Activated naive CD8-positive, alpha-beta T cell treated with anti-CD3 and anti-CD28 coated beads, Interleukin-2, amount 50 U/mL, for 24 hours (primary cell): ENCODE results near the gene MASP2.
A peak's percentile ranks its signal among the peaks of the same experiment; 100 is the strongest.
"Not testable (repeated sequence)": the region's sequence is repeated elsewhere in the genome, so short reads cannot be mapped to it uniquely, and the experiment has no call there.

Experiments used
- ATAC-seq: fragments of 150-1000 bp; cut with Tn5 transposase; one replicate; pipeline ENCODE4 v1.10.0; 2021
- DNase-seq: peaks from one replicate; pipeline ENCODE4 v3.0.0; 2021
- H3K27ac Mint-ChIP-seq: one replicate; pipeline ENCODE4 v1.8.0; 2021; ENCODE audit warnings: mild to moderate bottlenecking, mixed read lengths
- H3K27me3 Mint-ChIP-seq: one replicate; pipeline ENCODE4 v1.8.0; 2021; ENCODE audit warnings: mixed read lengths
- H3K36me3 Mint-ChIP-seq: one replicate; pipeline ENCODE4 v1.8.0; 2021; ENCODE audit warnings: low read depth, mixed read lengths
- H3K4me1 Mint-ChIP-seq: one replicate; pipeline ENCODE4 v1.8.0; 2021; ENCODE audit warnings: mixed read lengths
- H3K4me3 Mint-ChIP-seq: one replicate; pipeline ENCODE4 v1.8.0; 2021; ENCODE audit warnings: mild to moderate bottlenecking, moderate library complexity, mixed read lengths
- H3K9me3 Mint-ChIP-seq: one replicate; pipeline ENCODE4 v1.8.0; 2021; ENCODE audit warnings: mixed read lengths

Gene MASP2

GRCh38 chr1:11031624-11032262 lies 15.3 kb downstream of the MASP2 start:
- Mint-ChIP-seq H3K9me3 (no peaks in the 10 kb centered on the region), H3K27me3 (no peaks in the 10 kb centered on the region), H3K27ac (no peak overlapping the region), H3K4me3 (no peak overlapping the region), H3K4me1 (no peaks in the 10 kb centered on the region), H3K36me3 (peaks cover 10% of the 10 kb centered on the region)
- DNase-seq: no peak
- ATAC-seq: no peak

GRCh38 chr1:11030865-11031264 lies 16.2 kb downstream of the MASP2 start:
- no peaks in the 10 kb centered on the region for H3K27me3 Mint-ChIP-seq
- peaks cover 19% of the 10 kb centered on the region for H3K36me3 Mint-ChIP-seq
- H3K4me1 Mint-ChIP-seq: peaks cover 4% of the 10 kb centered on the region
- H3K4me3 Mint-ChIP-seq: no peak overlapping the region
- H3K27ac Mint-ChIP-seq: no peak overlapping the region
- no peak for ATAC-seq
- no peaks in the 10 kb centered on the region for H3K9me3 Mint-ChIP-seq
- no peak for DNase-seq

DNA sequence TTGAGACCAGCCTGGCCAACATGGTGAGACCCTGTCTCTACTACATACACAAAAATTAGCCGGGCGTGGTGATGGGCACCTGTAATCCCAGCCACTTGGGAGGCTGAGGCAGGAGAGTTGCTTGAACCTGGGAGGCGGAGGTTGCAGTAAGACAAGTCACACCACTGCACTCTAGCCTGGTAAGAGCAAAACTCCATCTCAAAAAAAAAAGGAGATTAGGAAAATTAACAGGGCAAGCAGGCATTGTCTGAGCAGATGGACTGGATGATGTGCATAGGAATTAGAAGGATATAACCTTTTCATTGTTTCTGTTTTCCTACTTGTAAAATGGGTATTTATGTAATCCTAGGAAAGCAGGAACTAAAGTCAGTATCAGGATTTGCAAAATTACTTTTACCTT lies 19.0 kb downstream of the MASP2 start:
- H3K4me3 Mint-ChIP-seq: no peak overlapping the region
- DNase-seq: no peak
- ATAC-seq: no peak
- H3K27ac Mint-ChIP-seq: no peak overlapping the region
- H3K36me3 Mint-ChIP-seq: peaks cover 45% of the 10 kb centered on the region
- H3K27me3 Mint-ChIP-seq: no peaks in the 10 kb centered on the region
- H3K4me1 Mint-ChIP-seq: peaks cover 17% of the 10 kb centered on the region
- no peaks in the 10 kb centered on the region for H3K9me3 Mint-ChIP-seq

DNA sequence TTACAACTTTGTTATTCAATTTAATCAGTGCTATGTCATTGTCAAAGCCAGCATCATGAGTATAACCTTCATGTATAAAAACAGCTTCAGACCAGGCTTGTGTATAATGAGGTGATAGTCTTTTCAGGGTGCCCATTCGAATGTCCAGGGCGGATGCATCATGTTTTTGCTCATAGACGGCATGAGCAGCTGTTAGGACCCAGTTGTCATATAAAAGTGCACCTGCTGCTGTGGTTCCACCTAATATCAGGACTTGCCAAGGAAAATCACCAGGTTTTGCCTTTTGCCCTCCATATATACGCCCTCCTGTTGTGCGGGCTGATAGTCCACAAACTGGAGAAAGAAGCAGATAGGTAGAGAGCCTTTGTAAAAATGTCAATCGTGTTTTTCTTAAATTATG lies 19.7 kb downstream of the MASP2 start:
- H3K4me3 Mint-ChIP-seq: no peak overlapping the region
- no peaks in the 10 kb centered on the region for H3K9me3 Mint-ChIP-seq
- H3K4me1 Mint-ChIP-seq: peaks cover 17% of the 10 kb centered on the region
- DNase-seq (no peak), ATAC-seq (no peak)
- no peaks in the 10 kb centered on the region for H3K27me3 Mint-ChIP-seq
- H3K27ac Mint-ChIP-seq: peak overlapping the region; percentile 50
- H3K36me3 Mint-ChIP-seq: peaks cover 51% of the 10 kb centered on the region

- Mint-ChIP-seq H3K27ac (peak overlapping the region; percentile 50), H3K9me3 (no peaks in the 10 kb centered on the region), H3K36me3 (peaks cover 55% of the 10 kb centered on the region), H3K4me3 (no peak overlapping the region), H3K4me1 (peaks cover 17% of the 10 kb centered on the region), H3K27me3 (no peaks in the 10 kb centered on the region)
- ATAC-seq: no peak
- no peak for DNase-seq
These were observed 20.1 kb downstream of the MASP2 start for GRCh38 chr1:11026903-11027302.

DNA sequence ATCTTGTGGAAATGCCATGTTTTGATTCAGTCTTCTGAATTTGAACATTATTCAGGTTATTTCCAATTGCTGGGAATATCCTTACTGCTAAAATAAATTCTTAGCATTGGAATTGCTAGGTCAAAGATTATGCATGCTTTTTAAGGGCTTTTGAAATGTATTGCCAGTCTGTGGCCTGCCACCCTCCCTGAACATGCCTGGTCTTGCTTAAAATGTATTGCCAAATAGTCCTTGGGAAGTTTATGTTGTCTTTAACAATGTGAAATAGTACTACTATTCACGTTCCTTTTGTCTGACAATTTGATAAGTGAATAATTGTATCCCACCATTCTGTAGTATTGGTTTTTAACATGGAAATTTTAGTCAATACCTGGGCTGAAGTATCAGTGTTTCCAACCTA lies 21.0 kb downstream of the MASP2 start:
- no peak for ATAC-seq
- Mint-ChIP-seq H3K4me1 (peaks cover 17% of the 10 kb centered on the region), H3K36me3 (peaks cover 63% of the 10 kb centered on the region), H3K27me3 (no peaks in the 10 kb centered on the region), H3K27ac (peak overlapping the region; percentile 22), H3K4me3 (no peak overlapping the region), H3K9me3 (no peaks in the 10 kb centered on the region)
- DNase-seq: no peak

DNA sequence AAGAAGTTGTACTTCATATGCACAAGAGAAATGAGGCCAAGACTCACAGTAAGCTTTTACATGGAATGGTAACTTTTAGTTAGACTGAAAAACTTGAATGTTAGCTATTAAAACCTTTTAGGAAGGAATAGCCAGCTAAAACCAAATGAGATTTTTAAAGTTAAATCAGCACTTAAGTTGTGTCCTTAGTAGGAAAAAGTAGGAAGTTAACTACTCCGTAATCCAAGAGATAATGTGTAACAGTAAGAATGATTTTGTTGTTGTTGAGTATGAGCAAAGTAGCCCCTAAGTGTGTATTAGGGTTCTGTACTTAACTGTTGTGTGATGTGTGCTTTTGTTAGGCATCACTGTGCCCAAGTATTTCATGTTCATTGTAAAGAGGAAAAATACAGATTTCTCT lies 21.4 kb downstream of the MASP2 start:
- Mint-ChIP-seq H3K27ac (peak overlapping the region; percentile 7), H3K4me3 (no peak overlapping the region), H3K36me3 (peaks cover 68% of the 10 kb centered on the region), H3K9me3 (no peaks in the 10 kb centered on the region), H3K4me1 (peaks cover 17% of the 10 kb centered on the region), H3K27me3 (no peaks in the 10 kb centered on the region)
- DNase-seq (no peak), ATAC-seq (no peak)

DNA sequence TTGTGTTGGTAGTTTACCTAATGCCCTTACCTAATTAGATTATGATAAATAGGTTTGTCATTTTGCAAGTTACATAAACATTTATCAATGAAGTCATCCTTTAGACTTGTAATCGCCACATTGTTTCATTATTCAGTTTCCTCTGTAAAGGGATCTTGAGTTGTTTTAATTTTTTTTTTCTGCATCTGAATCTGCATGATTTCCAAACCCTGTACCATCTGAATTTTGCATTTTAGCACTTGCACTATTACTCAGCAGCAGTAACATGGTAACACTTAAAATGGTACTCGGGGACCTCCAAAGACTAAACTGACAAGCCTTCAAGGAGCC lies 22.2 kb downstream of the MASP2 start:
- DNase-seq (no peak), ATAC-seq (no peak)
- Mint-ChIP-seq H3K27me3 (no peaks in the 10 kb centered on the region), H3K9me3 (no peaks in the 10 kb centered on the region), H3K4me1 (peaks cover 17% of the 10 kb centered on the region), H3K27ac (peak overlapping the region; percentile 39), H3K4me3 (no peak overlapping the region), H3K36me3 (peaks cover 72% of the 10 kb centered on the region)

DNA sequence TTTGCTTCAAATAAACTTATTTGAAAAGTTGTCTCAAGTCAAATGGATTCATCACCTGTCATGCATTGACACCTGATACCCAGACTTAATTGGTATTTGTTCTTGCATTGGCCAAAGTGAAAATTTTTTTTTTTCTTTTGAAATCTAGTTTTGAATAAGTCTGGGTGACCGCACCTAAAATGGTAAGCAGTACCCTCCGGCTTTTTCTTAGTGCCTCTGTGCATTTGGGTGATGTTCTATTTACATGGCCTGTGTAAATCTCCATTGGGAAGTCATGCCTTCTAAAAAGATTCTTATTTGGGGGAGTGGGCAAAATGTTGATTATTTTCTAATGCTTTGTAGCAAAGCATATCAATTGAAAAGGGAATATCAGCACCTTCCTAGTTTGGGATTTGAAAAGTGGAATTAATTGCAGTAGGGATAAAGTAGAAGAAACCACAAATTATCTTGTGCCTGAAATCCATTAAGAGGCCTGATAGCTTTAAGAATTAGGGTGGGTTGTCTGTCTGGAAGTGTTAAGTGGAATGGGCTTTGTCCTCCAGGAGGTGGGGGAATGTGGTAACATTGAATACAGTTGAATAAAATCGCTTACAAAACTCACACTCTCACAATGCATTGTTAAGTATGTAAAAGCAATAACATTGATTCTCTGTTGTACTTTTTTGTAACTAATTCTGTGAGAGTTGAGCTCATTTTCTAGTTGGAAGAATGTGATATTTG lies 22.7 kb downstream of the MASP2 start:
- H3K9me3 Mint-ChIP-seq: no peaks in the 10 kb centered on the region
- H3K4me3 Mint-ChIP-seq: no peak overlapping the region
- H3K4me1 Mint-ChIP-seq: peaks cover 17% of the 10 kb centered on the region
- H3K36me3 Mint-ChIP-seq: peaks cover 74% of the 10 kb centered on the region
- H3K27ac Mint-ChIP-seq: no peak overlapping the region
- no peaks in the 10 kb centered on the region for H3K27me3 Mint-ChIP-seq
- ATAC-seq (no peak), DNase-seq (no peak)

- DNase-seq: no peak
- Mint-ChIP-seq H3K27me3 (no peaks in the 10 kb centered on the region), H3K4me3 (no peak overlapping the region), H3K9me3 (no peaks in the 10 kb centered on the region), H3K36me3 (peaks cover 84% of the 10 kb centered on the region), H3K27ac (peak overlapping the region; percentile 7), H3K4me1 (peaks cover 22% of the 10 kb centered on the region)
- ATAC-seq: no peak
These were observed 23.8 kb downstream of the MASP2 start for GRCh38 chr1:11023201-11023600.

DNA sequence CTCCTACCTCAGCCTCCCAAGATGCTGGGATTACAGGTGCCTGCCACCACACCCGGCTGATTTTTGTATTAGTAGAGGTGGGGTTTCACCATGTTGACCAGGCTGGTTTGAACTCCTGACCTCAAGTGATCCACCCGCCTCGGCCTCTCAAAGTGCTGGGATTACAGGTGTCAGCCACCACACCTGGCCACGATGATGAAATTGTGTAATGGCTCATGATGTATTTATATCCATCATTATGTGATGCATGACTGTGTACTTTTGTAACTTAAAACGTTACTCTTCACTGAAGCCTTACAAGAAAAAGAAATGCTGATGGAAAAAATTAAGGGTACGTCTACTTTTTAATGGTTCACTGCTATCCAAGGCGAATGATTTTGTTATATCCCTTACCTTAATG lies 27.1 kb downstream of the MASP2 start:
- H3K4me1 Mint-ChIP-seq: peaks cover 29% of the 10 kb centered on the region
- DNase-seq (no peak), ATAC-seq (no peak)
- H3K9me3 Mint-ChIP-seq: no peaks in the 10 kb centered on the region
- peaks cover 79% of the 10 kb centered on the region for H3K36me3 Mint-ChIP-seq
- no peak overlapping the region for H3K4me3 Mint-ChIP-seq
- H3K27me3 Mint-ChIP-seq: no peaks in the 10 kb centered on the region
- H3K27ac Mint-ChIP-seq: no peak overlapping the region

- Mint-ChIP-seq H3K36me3 (peaks cover 79% of the 10 kb centered on the region), H3K4me1 (peaks cover 32% of the 10 kb centered on the region)
- H3K4me3 Mint-ChIP-seq, H3K27me3 Mint-ChIP-seq, DNase-seq, H3K9me3 Mint-ChIP-seq, ATAC-seq, H3K27ac Mint-ChIP-seq: not testable (repeated sequence)
These were observed 27.7 kb downstream of the MASP2 start for GRCh38 chr1:11019358-11019757.

GRCh38 chr1:11013160-11013531 lies 33.9 kb downstream of the MASP2 start:
- Mint-ChIP-seq H3K36me3 (peaks cover 37% of the 10 kb centered on the region), H3K9me3 (no peaks in the 10 kb centered on the region), H3K4me3 (peak overlapping the region; percentile 91), H3K4me1 (peaks cover 32% of the 10 kb centered on the region), H3K27ac (peak overlapping the region; percentile 89), H3K27me3 (no peaks in the 10 kb centered on the region)
- ATAC-seq: peak; percentile 7
- DNase-seq: no peak

- ATAC-seq (peak; percentile 89), DNase-seq (peak; percentile 91)
- peak within 1 kb of the TSS; percentile 91 for H3K4me3 Mint-ChIP-seq
- no peaks in the 10 kb centered on the region for H3K27me3 Mint-ChIP-seq
- H3K4me1 Mint-ChIP-seq: peaks cover 30% of the 10 kb centered on the region
- no peaks in the 10 kb centered on the region for H3K9me3 Mint-ChIP-seq
- peak within 1 kb of the TSS; percentile 99 for H3K27ac Mint-ChIP-seq
- peaks cover 35% of the 10 kb centered on the region for H3K36me3 Mint-ChIP-seq
These were observed 34.5 kb downstream of the MASP2 start, which contains the start of gene TARDBP for GRCh38 chr1:11012260-11013159. Gene TARDBP (plus strand): TSS chr1:11012654. CDS start chr1:11013728, 1,074 bp downstream.

DNA sequence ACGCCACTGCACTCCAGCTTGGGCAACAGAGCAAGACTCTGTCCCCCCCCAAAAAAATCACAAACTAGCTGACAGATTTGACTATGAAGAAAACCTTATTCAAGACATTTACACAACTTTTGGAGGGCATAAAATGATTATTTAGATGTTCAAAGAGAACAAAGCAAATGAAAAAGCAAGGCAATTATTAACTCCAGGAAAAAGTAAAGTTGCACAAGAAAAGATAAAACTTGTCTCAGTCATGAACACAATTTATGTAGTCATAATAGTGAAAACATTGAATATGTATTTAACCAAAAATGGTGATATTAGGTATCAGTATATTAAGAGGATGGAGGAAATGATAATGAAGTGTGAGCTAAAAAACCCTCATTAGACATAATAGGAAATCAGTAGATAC lies 46.5 kb downstream of the MASP2 start:
- Mint-ChIP-seq H3K4me1 (no peaks in the 10 kb centered on the region), H3K27me3 (no peaks in the 10 kb centered on the region), H3K4me3 (no peak overlapping the region), H3K9me3 (peaks cover 10% of the 10 kb centered on the region), H3K27ac (no peak overlapping the region), H3K36me3 (no peaks in the 10 kb centered on the region)
- no peak for DNase-seq
- no peak for ATAC-seq
